Activated CD4-positive, alpha-beta T cell treated with anti-CD3 and anti-CD28 coated beads for 4 hours (primary cell): ENCODE measurements around the gene NMT2.
A peak's percentile ranks its signal among the peaks of the same experiment; 100 is the strongest.

Experiments used
- DNase-seq, 2 donors: peaks; one replicate each; pipeline ENCODE4 v3.0.0-alpha.2; 2020

Gene NMT2

GRCh38 chr10:15180736-15181135 lies 12.2 kb upstream of the NMT2 start:
- no peak for DNase-seq

DNA sequence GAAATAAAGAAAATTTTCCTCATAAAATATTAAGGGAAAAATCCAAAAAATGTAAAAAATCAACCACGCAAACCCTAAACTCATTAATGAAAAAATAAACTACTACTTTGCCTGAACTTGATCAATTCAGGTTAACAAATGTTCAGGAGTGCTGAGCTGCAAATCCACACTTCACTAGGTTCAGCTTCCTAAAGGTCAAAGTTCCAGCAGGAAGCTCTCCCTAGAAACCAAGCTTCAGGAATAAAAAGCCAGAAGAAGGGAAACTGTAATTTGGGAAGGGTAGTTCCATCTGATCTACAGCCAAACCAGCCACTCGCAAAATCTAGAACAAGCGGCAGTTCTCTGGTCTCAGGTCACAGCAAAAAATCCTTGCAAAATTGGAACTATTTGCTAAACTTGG lies 7.8 kb upstream of the NMT2 start:
- DNase-seq: no peak

DNA sequence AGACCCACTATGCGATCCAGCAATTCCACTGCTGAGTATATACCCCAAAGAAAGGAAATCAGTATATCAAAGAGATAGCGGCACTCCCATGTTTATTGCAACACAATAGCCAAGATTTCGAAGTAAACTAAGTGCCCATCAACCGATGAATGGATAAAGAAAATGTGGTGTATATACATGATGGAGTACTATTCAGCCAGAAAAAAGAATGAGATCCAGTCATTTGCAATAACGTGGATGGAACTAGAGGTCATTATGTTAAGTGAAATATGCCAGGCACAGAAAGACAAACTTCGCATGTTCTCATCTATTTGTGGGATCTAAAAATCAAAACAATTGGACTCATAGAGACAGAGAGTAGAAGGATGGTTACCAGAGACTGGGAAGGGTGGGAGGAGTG lies 7.1 kb upstream of the NMT2 start:
- no peak for DNase-seq

DNA sequence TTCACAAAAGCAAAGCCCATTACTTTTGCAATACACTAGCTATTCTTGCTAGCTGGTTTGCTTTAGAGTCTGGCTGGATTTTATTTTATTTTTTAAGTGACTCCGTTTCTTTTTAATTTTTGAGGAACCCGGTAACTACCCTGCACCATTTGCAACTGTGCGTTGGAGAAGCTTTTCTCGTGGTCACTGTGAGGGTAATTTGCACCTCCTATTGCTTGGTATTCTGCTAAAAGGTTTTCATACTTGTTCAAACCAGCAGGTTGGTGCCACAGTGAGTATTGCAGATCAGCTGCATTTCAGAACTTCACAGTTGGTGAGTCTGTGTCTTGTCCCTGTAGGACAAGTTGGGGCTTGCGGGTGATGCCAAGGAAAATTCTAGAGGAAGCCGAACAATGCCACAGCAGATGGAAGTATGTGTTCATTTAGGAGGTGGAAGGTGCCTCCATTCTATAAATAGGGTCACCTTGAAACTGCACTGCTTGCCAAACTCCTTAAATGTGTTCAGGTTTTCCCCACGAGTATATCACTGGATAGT lies 3.9 kb upstream of the NMT2 start:
- no peak for DNase-seq

DNA sequence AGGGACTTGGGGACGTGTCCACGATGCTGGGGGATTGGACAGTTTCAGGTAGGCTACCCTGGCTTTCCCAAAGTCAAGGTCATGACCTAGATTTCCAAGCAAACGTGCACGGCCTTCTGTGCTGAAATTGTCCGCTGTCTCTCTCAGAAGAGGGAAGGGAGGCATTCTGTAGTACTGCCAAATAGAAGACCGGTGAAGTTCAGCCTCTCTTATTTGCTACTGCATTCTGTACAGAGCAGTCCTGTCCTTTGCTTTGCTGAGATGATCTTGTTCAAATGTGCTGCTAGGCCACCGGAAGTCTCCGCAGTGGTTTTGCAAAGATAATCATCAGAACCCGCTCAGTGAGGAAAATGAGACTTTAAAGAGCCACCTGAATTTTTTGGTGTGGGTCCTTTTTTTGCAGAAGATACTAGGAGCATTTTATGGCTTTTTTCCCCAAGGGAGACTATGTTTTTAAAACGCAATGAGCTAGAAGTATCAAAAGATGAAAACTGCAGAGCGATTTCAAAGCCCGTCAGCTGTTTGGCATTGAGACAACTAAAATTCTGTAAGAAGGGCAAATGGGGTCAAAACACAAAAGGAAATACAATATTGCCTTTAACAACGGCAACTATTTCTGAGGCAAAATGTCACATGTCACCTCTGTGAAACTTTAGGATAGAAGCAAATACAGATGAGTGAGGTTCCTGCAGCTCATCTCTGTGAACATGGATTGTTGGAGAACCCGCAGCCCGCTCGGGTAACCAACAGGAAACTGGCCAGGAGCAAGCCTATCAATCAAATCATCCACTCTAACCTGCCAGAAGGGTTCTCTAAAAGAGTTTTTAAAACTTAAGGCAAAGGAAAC lies 1.3 kb upstream of the NMT2 start:
- peak; percentile 11 to 41 for DNase-seq

DNA sequence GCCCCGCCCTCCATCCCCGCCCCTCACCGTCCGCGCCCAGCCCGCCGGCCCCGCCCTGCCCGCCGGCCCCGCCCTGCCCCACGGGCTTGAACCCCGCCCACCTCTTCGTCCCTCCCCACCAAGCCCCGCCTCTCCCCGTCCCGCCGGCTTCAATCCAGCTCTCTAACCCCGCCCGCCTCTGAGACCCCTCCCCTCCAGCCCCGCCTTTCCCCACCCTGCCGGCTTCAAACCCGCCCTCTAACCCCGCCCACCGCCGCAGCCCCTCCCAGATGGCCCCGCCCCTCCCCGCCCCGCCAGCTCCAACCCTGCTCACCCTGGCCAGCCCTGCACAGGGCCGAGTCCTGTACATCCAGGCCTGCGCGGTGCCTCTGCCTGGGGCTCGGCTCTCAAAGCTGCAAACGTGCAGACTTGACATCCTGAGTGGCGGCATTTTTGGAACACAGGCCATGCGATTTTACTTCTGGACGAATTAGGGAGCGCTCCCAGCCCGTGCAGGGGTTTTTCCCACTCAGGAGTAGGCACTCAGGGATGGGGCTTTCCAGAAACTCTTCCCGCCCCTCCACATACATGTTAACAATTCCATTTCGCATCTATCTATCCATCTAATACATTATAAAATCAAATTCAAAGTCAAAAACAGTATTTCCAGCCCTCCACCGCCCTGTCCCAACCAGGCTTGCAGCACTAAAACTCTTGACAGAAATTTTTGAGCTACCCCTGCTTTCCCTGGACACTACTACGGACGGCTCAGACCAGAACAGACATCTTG lies 477 bp upstream of the NMT2 start:
- peak; percentile 97 to 99 for DNase-seq

DNA sequence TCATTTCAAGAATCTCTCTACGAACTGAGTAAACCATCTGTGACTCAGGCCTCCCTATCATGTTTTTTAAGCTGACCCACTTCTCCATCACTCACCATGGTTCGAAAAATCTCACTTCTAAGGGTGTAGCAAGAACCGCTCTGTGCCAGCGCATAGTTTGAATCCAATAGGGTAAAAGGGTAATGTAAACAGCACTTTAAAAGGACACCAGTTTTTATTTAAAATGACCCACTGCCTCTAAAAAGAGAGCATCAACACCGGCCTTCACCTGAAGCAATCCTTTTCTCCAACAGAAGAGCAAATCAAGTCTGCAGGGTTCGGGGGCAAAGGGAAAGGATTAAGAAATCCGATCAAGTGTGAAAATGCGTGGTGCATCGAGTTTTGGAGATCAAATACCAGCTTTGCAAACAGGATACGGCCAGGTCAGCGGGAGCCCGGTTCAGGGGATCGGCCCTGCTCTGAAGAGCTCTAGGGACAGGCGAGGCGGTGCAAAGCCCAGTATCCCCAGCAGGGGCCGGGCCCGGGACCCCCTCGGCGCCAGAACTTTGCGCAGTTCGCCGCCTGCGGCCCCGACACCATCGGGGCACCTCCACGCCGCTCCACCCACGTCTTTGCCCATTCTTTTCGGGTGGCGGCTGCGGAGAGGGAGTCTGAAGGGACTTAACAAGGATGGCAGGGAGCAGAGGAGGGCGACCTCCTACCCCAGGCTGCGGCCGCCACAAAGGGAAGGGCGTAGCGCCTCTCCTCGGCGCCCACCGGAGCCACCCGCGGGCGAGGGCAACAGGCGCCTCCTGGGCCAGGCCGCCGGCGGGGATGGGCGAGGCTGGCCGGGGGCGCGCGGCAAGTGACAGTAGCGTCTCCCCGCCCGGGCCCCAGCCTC lies 842 bp downstream of the NMT2 start:
- DNase-seq: peak; percentile 19 to 32

DNA sequence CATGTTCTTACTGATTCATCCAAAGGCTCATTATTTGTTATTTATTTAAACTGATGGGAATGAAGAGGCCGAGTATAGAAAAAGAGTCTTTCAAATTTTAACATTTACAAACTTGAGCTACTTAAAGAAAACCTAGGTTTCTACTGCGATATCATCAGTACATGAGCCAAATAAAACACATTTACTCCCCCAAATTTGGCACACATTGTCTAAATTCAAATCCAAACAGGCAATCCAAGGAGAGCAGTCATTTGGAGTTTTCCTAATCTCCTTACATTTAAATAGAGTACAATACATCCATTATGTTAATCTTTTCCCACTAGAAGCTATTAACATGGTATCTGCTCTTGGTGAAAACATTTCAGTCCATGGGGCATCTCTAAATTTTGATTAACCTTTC lies 2.2 kb downstream of the NMT2 start:
- no peak for DNase-seq

DNA sequence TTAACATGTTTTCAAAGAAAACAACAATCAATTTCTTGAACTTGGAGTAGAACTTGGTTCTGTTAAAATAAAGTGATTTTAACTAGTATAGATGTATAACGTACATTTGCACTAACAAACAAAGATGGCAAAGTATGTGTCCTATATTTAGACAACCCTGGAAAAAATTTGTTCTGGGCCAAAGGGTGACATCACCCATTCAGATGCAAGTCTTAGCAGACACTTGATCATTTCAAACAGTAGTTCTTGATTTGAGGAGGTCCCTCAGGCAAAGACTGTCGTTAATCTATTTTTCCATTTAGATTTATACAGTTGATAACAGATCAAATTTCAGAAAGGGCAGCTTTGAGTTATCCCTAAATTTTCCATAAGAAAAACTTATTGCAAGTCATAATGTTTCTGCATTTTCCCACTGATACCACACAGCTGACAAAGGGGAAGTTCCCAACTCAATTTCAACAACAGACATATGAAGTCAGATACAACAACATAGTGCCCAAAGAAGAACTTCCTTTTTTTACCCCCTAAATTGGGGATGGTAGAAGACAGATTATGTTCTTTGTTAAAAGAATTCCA lies 5.2 kb downstream of the NMT2 start:
- no peak for DNase-seq

DNA sequence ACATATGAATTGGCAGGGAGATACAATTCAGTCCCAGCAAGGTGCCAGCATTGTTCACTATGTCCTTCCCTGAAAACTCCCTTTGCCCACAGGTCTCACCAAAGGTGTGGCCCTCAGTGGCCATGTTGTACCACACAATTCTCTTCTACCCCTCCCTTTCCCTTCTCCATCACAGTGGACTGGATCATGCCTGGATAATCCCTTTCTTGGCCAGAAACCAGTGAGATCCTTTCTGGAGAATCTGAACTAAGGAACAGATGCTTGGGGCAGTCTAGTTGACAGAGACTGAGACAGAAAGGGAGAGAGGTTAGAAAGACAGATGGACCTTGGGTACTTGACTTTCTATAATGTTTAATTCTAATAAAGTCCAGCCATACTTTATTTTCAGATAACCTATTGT lies 9.5 kb downstream of the NMT2 start:
- no peak for DNase-seq

GRCh38 chr10:15158448-15158847 lies 10.0 kb downstream of the NMT2 start:
- no peak for DNase-seq

DNA sequence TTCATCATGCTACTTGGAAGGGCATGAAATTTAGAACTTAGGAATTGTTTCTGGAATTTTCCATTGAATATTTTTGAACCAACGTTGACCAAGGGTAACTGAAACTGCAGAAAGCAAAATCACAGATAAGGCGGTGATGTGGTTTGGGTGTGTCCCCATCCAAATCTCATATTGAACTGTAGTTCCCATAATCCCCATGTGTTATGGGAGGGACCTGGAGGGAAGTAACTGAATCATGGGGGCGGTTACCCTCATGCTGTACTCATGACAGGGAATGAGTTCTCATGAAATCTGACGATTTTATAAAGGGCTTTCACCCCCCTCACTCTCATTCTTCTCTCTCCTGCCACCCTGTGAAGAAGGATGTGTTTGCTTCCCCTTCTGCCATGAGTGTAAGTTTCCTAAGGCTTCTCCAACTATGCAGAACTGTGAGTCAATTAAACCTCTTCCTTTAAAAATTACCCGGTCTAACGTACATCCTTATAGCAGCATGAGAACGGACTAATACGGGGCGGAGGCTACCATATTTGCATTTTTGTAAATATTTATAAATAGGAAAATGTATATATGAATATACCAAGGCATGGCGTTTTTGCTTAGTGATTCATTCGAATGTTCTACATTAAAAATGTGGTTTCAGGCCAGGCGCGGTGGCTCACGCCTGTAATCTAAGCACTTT lies 12.4 kb downstream of the NMT2 start:
- DNase-seq: no peak

DNA sequence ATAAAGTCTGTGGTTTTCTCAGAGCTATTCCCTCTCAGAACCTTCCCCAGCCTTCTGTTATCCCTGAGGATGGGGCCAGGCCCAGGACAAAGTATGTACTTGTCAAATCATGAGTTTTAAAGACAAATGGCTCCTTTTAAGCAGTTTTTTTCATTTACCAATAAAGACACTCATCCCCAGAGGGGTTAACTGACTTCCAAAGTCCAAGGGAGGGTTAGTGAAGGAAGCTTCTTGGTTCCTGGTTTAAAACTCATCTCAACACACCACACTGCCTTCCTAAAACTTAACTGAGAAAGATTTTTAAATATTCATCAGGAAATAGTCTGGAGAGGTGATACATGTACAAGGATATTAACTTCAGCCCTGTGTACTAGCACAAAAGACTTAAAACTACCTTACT lies 15.9 kb downstream of the NMT2 start:
- no peak for DNase-seq

- DNase-seq: no peak
Observed at GRCh38 chr10:15150563-15150962, 17.9 kb downstream of the NMT2 start.

DNA sequence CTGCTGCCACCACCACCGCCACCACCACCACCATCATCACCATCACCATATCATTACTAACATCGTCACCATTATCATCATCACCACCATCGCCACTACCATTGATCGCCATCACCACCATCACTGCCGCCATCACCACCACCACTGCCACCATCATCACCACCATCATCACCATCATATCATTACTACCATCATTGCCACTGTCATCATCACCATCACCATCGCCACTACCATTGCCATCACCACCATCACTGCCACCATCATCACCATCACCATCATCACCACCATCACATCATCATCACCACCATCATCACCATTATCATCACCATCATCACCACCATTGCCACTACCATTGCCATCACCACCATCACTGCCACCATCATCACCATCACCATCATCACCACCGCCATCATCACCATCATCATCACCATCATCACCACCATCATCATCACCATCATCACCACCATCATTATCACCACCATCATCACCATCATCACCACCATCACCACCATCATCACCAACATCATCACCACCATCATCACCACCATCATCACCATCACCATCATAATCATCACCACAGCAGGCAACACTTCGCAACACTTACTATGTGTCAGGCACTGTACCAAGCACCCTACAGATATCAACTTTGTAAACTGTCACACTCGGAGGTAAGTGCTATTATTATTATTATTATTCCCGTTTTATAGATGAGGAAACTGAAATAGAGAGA lies 19.3 kb downstream of the NMT2 start:
- DNase-seq: no peak

GRCh38 chr10:15147594-15148392 lies 20.7 kb downstream of the NMT2 start:
- DNase-seq: no peak

DNA sequence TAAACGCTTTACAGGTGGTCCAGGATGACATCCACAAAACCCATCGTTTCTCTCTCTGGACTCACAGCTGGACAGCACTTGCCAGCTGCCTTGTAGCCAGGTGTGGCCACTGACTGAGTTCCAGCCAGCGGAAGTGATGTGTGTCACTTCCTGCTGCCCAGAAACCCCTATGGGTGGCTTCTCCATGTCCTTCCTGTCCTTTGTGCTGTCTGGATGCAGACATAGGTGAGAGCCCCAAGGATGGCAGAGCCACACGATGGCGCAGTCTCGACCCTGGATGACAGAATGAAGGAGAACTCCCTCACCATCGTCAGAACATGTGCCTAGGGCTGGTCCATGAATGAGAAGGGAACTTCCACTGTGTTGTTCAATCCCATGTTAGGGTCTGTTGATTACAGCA lies 22.1 kb downstream of the NMT2 start:
- no peak for DNase-seq

DNA sequence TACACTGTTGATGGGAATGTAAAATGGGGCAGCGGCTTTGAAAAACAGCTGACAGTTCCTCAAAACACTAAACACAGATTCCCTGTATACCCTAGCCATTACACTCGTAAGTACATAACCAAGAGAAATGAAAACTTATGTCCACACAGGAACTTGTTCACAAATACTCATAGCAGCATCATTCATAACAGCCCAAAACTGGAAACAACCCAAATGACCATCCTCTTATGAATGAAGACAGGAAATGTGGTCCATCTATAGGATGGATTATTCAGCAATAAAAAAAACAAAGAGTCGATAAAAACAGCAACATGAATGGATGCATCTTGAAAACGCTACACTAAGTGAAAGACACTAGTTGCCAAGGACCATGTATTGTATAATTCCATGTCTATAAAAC lies 23.7 kb downstream of the NMT2 start:
- no peak for DNase-seq

- no peak for DNase-seq
Observed at GRCh38 chr10:15141136-15142054, 27.1 kb downstream of the NMT2 start.
